C4-2B (cell line): ENCODE results near the gene TSFM.

Experiments used
- H3K27ac ChIP-seq: fragments of 450-650 bp; 2 replicates; pipeline ENCODE4 v1.5.1; 2017
- CTCF ChIP-seq: fragments of 450-650 bp; conservative IDR thresholded peaks from 2 replicates; pipeline ENCODE4 v1.5.1; 2017; ENCODE audit warnings: mild to moderate bottlenecking
- ZFX ChIP-seq: fragments of 450-650 bp; IDR thresholded peaks from 2 replicates; pipeline ENCODE4 v1.6.1; 2017

TSFM gene

GRCh38 chr12:57759360-57759980 lies 23.1 kb upstream of the TSFM start:
- TF ChIP-seq ZFX (no peak), CTCF (peak; percentile 81)
- no peak overlapping the region for H3K27ac ChIP-seq

- no peak for TF ChIP-seq ZFX
- TF ChIP-seq CTCF: no peak
- no peak overlapping the region for H3K27ac ChIP-seq
These were observed 22.1 kb upstream of the TSFM start for GRCh38 chr12:57760347-57760982.

- TF ChIP-seq ZFX: no peak
- H3K27ac ChIP-seq: no peak overlapping the region
These were observed 21.1 kb upstream of the TSFM start for GRCh38 chr12:57761391-57761998.

- H3K27ac ChIP-seq: no peak overlapping the region
These were observed 20.1 kb upstream of the TSFM start for GRCh38 chr12:57762463-57762862.

GRCh38 chr12:57763881-57764661 lies 18.5 kb upstream of the TSFM start:
- TF ChIP-seq ZFX: no peak
- TF ChIP-seq CTCF: no peak
- H3K27ac ChIP-seq: peak overlapping the region; percentile 53

More at GRCh38 chr12:57762463-57762862, 20.1 kb upstream of the TSFM start:
- TF ChIP-seq ZFX (no peak), CTCF (no peak)

- no peak for TF ChIP-seq ZFX
- TF ChIP-seq CTCF: no peak
- peak overlapping the region; percentile 53 for H3K27ac ChIP-seq
These were observed 18.0 kb upstream of the TSFM start for GRCh38 chr12:57764662-57765002.

- TF ChIP-seq CTCF (no peak; the same call in 1 of the 2 replicates), ZFX (no peak)
- peak overlapping the region; percentile 53 for H3K27ac ChIP-seq
These were observed 17.4 kb upstream of the TSFM start for GRCh38 chr12:57765003-57765697.
